MCF 10A (cell line): ENCODE measurements around the gene SYNDIG1. TPM values are rescaled to one million over a fixed set of nuclear protein-coding genes. Genes with fewer than 3 reads are reported as not detected.
"Not testable (repeated sequence)": the region's sequence is repeated elsewhere in the genome, so short reads cannot be mapped to it uniquely, and the experiment has no call there.

Experiments used
- BruUV-seq: library from RNA; stranded (reverse); fragments of 400-500 nt; replicated peaks from 2 replicates; lab custom pipeline; 2021; lab: Mats Ljungman, UMichigan
- CTCF ChIA-PET: fragments of 300-600 bp; sonication (Branson Sonifier 250); formaldehyde crosslinking; extraction: SDS; loops from one replicate; lab custom pipeline; 2021; ENCODE audit warnings: antibody characterized with exemption, inconsistent platforms; lab: Yijun Ruan, JAX
- POLR2A ChIA-PET: fragments of 300-600, 350-650 bp; sonication (Branson Sonifier 250); formaldehyde crosslinking; extraction: SDS; loops from one replicate; lab custom pipeline; 2020; ENCODE audit warnings: antibody characterized with exemption, inconsistent platforms; lab: Yijun Ruan, JAX
- DNase-seq: peaks from one replicate; pipeline ENCODE4 v3.0.0-alpha.2; 2018; ENCODE audit not compliant: unreplicated experiment
- H3K27ac Mint-ChIP-seq: one replicate; pipeline ENCODE4 v1.8.0; 2022; ENCODE audit warnings: mild to moderate bottlenecking, low read depth, mixed read lengths; ENCODE audit not compliant: unreplicated experiment
- H3K27me3 Mint-ChIP-seq: one replicate; pipeline ENCODE4 v1.8.0; 2022; ENCODE audit warnings: mixed read lengths; ENCODE audit not compliant: insufficient read depth, unreplicated experiment
- H3K36me3 Mint-ChIP-seq: one replicate; pipeline ENCODE4 v1.8.0; 2022; ENCODE audit warnings: mild to moderate bottlenecking, moderate library complexity, mixed read lengths; ENCODE audit not compliant: insufficient read depth, unreplicated experiment
- H3K4me1 Mint-ChIP-seq: one replicate; pipeline ENCODE4 v1.8.0; 2022; ENCODE audit warnings: mixed read lengths; ENCODE audit not compliant: insufficient read depth, unreplicated experiment
- H3K4me3 Mint-ChIP-seq: one replicate; pipeline ENCODE4 v1.8.0; 2022; ENCODE audit warnings: mild to moderate bottlenecking, moderate library complexity, mixed read lengths; ENCODE audit not compliant: unreplicated experiment
- H3K9me3 Mint-ChIP-seq: one replicate; pipeline ENCODE4 v1.8.0; 2022; ENCODE audit warnings: mixed read lengths; ENCODE audit not compliant: unreplicated experiment
- intact Hi-C: fragments of 100-400 bp; cut with micrococcal nuclease; formaldehyde crosslinking; loops from 2 replicates; pipeline ENCODE4 v1.14.1; 2022
- total RNA-seq: library from RNA; stranded (reverse); gene quantifications from 2 replicates; pipeline ENCODE4 v1.2.3, GENCODE V29; 2022
- TF ChIP-seq, protein P1 (sequence below): fragments of 200-600 bp; IDR thresholded peaks from one replicate; pipeline ENCODE4 v1.8.0; 2022; ENCODE audit warnings: antibody characterized with exemption, mild to moderate bottlenecking; ENCODE audit not compliant: unreplicated experiment

SYNDIG1 gene
- total RNA-seq, 1 experiment from 2014 or later, result not detected

DNA sequence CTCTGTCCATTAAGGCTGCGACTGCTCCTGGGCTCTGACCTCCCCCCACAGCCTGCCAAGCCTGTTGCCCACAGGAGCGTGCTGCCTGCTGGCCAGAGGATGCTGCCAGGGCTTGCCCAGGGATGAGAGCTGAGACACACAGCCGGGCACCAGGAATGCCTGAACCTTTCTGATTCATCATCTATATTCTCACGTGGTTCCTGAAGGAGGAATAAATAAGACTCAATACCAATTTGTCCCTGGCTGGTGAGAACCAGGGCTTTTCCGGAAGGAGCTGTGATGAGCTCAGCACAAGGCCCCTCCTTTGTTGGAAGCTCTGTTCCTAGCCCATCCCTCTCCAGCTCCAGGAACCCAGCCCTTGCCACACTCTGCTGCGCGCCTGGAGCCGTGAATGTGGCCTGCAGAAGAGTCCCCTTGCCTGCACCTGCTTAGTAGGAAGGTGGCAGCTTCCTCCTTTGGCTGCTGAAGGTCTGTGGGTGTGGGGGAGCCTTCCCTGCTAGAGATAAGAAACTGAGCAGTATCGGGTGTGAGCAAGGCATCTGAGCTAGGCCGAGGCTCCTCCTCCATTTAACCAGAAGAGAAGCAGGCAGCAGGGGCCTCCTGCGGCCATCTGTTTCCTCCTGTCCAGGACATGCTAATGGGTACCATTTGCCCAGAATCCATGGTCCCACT, 37.9 kb downstream of the SYNDIG1 start:
- DNase-seq, result no peak
- no peaks in the 10 kb centered on the region for H3K27me3 Mint-ChIP-seq
- H3K4me3 Mint-ChIP-seq, result no peak overlapping the region
- peaks cover 46% of the 10 kb centered on the region for H3K9me3 Mint-ChIP-seq
- ChIA-PET POLR2A (no interaction called here), CTCF (interaction anchor here (0.7 kb wide), 1 partner anchor 9 kb away, joined by 4 read pairs; no protein-coding TSS in a partner anchor)
- intact Hi-C loops, result no loop called here
- BruUV-seq, result no TSS peak
- no peaks in the 10 kb centered on the region for H3K4me1 Mint-ChIP-seq
- H3K36me3 Mint-ChIP-seq, result no peaks in the 10 kb centered on the region
- no peak overlapping the region for H3K27ac Mint-ChIP-seq
- TF ChIP-seq, protein P1, sequence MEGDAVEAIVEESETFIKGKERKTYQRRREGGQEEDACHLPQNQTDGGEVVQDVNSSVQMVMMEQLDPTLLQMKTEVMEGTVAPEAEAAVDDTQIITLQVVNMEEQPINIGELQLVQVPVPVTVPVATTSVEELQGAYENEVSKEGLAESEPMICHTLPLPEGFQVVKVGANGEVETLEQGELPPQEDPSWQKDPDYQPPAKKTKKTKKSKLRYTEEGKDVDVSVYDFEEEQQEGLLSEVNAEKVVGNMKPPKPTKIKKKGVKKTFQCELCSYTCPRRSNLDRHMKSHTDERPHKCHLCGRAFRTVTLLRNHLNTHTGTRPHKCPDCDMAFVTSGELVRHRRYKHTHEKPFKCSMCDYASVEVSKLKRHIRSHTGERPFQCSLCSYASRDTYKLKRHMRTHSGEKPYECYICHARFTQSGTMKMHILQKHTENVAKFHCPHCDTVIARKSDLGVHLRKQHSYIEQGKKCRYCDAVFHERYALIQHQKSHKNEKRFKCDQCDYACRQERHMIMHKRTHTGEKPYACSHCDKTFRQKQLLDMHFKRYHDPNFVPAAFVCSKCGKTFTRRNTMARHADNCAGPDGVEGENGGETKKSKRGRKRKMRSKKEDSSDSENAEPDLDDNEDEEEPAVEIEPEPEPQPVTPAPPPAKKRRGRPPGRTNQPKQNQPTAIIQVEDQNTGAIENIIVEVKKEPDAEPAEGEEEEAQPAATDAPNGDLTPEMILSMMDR, result no peak

DNA sequence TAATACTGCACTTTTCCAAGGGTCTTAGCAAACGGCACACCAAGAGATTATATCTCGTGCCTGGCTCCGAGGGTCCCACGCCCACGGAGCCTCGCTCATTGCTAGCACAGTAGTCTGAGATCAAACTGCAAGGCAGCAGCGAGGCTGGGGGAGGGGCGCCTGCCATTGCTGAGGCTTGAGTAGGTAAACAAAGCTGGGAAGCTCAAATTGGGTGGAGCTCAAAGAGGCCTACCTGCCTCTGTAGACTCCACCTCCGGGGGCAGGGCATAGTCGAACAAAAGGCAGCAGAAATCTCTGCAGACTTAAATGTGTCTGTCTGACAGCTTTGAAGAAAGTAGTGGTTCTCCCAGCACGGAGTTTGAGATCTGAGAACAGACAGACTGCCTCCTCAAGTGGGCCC, 43.0 kb downstream of the SYNDIG1 start:
- H3K9me3 Mint-ChIP-seq, result peaks cover 36% of the 10 kb centered on the region
- H3K27me3 Mint-ChIP-seq, DNase-seq, POLR2A ChIA-PET, H3K4me1 Mint-ChIP-seq, H3K27ac Mint-ChIP-seq, intact Hi-C loops, H3K36me3 Mint-ChIP-seq, BruUV-seq, CTCF ChIA-PET, H3K4me3 Mint-ChIP-seq: not testable (repeated sequence)

DNA sequence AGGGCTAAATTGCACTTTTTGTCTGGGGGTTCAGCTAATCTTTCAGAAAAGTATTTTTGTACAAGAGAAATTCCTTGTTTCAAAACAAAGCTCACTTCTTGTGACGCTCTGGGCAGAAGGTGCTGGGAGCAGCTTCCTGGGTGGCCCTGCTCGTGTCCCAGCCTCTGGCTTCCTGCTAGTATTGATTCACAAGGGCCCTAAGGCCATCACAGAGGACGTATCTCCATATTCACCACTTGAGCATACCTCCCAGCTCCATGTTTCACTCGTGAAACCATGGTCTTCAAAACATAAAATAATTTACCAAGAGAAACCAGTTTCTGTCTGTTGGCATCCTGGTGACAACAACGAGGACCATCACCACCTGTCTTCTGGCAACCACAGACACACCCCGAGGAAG, 49.1 kb downstream of the SYNDIG1 start:
- Mint-ChIP-seq H3K27me3 (no peaks in the 10 kb centered on the region), H3K27ac (no peak overlapping the region), H3K9me3 (peaks cover 27% of the 10 kb centered on the region), H3K4me1 (no peaks in the 10 kb centered on the region), H3K4me3 (no peak overlapping the region), H3K36me3 (no peaks in the 10 kb centered on the region)
- CTCF ChIA-PET, result interaction anchor here (0.7 kb wide), 1 partner anchor 329 kb away, joined by 3 read pairs; no protein-coding TSS in a partner anchor
- POLR2A ChIA-PET, result no interaction called here
- no peak for DNase-seq
- no TSS peak for BruUV-seq
- TF ChIP-seq, protein P1, result no peak
- intact Hi-C loops, result no loop called here

DNA sequence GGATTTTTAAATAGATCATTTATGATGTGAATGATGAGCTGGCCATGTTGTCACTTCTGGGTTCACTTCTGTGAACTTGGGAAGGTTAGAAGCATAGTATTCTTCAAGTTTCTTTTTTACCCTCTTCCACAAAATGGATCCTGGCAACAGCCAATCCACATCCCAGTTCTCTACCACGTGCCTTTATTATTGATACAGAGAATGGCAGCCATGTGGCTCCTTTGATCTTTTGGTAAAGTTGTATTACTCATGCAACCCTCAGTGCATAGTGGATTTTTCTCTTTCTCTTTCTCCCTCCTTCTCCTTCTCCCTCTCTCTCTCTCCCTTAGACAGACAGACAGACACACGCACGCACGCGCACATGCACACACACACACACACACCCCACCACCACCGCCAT, 50.0 kb downstream of the SYNDIG1 start:
- no peak for DNase-seq
- TF ChIP-seq, protein P1, result no peak
- ChIA-PET CTCF (no interaction called here), POLR2A (no interaction called here)
- Mint-ChIP-seq H3K27ac (no peak overlapping the region), H3K4me3 (no peak overlapping the region), H3K9me3 (peaks cover 26% of the 10 kb centered on the region), H3K4me1 (no peaks in the 10 kb centered on the region), H3K36me3 (no peaks in the 10 kb centered on the region), H3K27me3 (no peaks in the 10 kb centered on the region)
- intact Hi-C loops, result no loop called here
- no TSS peak for BruUV-seq
